Measurements from ENCODE around the gene GUCA2B. TPM values are rescaled to one million over a fixed set of nuclear protein-coding genes. Genes with fewer than 3 reads are reported as not detected.

The GUCA2B gene
- total RNA-seq, 2 experiments from 2014 or later: not detected

DNA sequence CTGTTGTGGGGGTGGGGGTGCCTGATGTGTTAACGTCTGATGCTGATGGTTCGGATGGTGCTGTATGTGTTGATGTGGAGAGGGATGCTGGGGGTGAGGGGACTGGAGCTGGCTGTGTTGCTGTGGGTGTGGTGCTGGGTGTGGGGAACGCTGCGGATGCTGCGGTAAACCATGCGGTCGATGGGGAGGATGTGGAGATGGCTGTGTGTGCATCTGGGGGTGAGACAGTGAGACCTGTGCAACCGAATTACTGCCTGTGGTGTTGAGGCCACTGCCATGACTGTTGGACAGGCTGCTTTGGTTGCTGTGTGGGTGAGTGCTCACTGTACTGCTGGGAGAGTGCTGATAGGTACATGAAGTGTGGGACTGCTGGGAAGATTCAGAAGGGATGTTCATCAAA is 38.1 kb downstream of the GUCA2B start:
- H3K79me2 ChIP-seq (ENCODE audit: insufficient read depth, low read depth, low read length): no peaks in the 10 kb centered on the region
- ChIA-PET CTCF (ENCODE audit: unreplicated experiment) (no interaction called here), POLR2A (interaction anchor here (0.6 kb wide), 1 partner anchor 109 kb away, joined by 4 read pairs; no protein-coding TSS in a partner anchor)
- no peak overlapping the region for H3K4me3 ChIP-seq (ENCODE audit: low read depth, low read length, poor library complexity, severe bottlenecking)
- H3K36me3 ChIP-seq (ENCODE audit: insufficient read depth, low read length): peaks cover 79% of the 10 kb centered on the region
- intact Hi-C loops (cut with micrococcal nuclease; ENCODE audit: unreplicated experiment): no loop called here
- no peak for DNase-seq (ENCODE audit: low spot score)
- TF ChIP-seq EZH2phosphoT487 (IDR thresholded peaks at IDR 0.05; ENCODE audit: borderline replicate concordance, low read depth, low read length): no peak
- TF ChIP-seq, protein P1, sequence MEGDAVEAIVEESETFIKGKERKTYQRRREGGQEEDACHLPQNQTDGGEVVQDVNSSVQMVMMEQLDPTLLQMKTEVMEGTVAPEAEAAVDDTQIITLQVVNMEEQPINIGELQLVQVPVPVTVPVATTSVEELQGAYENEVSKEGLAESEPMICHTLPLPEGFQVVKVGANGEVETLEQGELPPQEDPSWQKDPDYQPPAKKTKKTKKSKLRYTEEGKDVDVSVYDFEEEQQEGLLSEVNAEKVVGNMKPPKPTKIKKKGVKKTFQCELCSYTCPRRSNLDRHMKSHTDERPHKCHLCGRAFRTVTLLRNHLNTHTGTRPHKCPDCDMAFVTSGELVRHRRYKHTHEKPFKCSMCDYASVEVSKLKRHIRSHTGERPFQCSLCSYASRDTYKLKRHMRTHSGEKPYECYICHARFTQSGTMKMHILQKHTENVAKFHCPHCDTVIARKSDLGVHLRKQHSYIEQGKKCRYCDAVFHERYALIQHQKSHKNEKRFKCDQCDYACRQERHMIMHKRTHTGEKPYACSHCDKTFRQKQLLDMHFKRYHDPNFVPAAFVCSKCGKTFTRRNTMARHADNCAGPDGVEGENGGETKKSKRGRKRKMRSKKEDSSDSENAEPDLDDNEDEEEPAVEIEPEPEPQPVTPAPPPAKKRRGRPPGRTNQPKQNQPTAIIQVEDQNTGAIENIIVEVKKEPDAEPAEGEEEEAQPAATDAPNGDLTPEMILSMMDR (conservative IDR thresholded peaks at IDR 0.05; ENCODE audit: low read length): no peak
- no peaks in the 10 kb centered on the region for H3K9me2 ChIP-seq (ENCODE audit: insufficient read depth, low read length)
- H3K27ac ChIP-seq (ENCODE audit: low read depth, low read length, poor library complexity, severe bottlenecking): no peak overlapping the region
- no peak overlapping the region for H2AFZ ChIP-seq (ENCODE audit: low read length)
- no peak overlapping the region for H3K4me2 ChIP-seq (ENCODE audit: low read length)
- H3K4me1 ChIP-seq (ENCODE audit: insufficient read depth, low read length, poor library complexity, severe bottlenecking): no peaks in the 10 kb centered on the region
- no peaks in the 10 kb centered on the region for H4K20me1 ChIP-seq (ENCODE audit: insufficient read depth, low read length)
- BruUV-seq (replicated peaks): no TSS peak
- H3K9me3 ChIP-seq (ENCODE audit: low read length): no peaks in the 10 kb centered on the region

DNA sequence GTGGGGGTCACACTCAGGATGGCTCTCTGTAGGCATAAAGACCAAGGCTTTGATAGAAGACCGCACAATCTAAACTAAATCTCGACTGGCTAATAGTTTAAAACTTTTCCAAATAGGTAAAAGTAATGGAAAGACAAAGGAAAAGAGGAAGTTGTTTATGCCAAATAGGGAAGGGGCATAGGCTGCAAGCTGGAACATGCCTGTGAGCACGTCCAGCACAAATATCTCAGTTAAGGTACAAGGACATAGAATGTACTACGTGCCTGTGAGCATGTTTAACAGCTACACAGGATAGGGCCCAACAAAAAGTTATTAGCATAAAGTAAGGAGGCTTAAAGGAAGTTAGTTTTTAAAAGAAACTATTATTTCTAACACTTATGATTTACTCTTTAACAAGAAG is 38.9 kb downstream of the GUCA2B start:
- no peak overlapping the region for H3K27ac ChIP-seq (ENCODE audit: low read depth, low read length, poor library complexity, severe bottlenecking)
- TF ChIP-seq, protein P1 (conservative IDR thresholded peaks at IDR 0.05; ENCODE audit: low read length): no peak
- no peak for TF ChIP-seq EZH2phosphoT487 (IDR thresholded peaks at IDR 0.05; ENCODE audit: borderline replicate concordance, low read depth, low read length)
- H3K9me2 ChIP-seq (ENCODE audit: insufficient read depth, low read length): no peaks in the 10 kb centered on the region
- no peak overlapping the region for H3K4me3 ChIP-seq (ENCODE audit: low read depth, low read length, poor library complexity, severe bottlenecking)
- peaks cover 80% of the 10 kb centered on the region for H3K36me3 ChIP-seq (ENCODE audit: insufficient read depth, low read length)
- H3K9me3 ChIP-seq (ENCODE audit: low read length): no peaks in the 10 kb centered on the region
- POLR2A ChIA-PET: interaction anchor here (1.3 kb wide), 1 partner anchor 10 kb away, joined by 3 read pairs; no protein-coding TSS in a partner anchor
- DNase-seq (ENCODE audit: low spot score): no peak
- H3K4me1 ChIP-seq (ENCODE audit: insufficient read depth, low read length, poor library complexity, severe bottlenecking): no peaks in the 10 kb centered on the region
- H2AFZ ChIP-seq (ENCODE audit: low read length): no peak overlapping the region
- no peak overlapping the region for H3K4me2 ChIP-seq (ENCODE audit: low read length)
- H4K20me1 ChIP-seq (ENCODE audit: insufficient read depth, low read length): no peaks in the 10 kb centered on the region
- intact Hi-C loops (cut with micrococcal nuclease; ENCODE audit: unreplicated experiment): no loop called here
- no peaks in the 10 kb centered on the region for H3K79me2 ChIP-seq (ENCODE audit: insufficient read depth, low read depth, low read length)
- CTCF ChIA-PET (ENCODE audit: unreplicated experiment): no interaction called here
- BruUV-seq (replicated peaks): no TSS peak

DNA sequence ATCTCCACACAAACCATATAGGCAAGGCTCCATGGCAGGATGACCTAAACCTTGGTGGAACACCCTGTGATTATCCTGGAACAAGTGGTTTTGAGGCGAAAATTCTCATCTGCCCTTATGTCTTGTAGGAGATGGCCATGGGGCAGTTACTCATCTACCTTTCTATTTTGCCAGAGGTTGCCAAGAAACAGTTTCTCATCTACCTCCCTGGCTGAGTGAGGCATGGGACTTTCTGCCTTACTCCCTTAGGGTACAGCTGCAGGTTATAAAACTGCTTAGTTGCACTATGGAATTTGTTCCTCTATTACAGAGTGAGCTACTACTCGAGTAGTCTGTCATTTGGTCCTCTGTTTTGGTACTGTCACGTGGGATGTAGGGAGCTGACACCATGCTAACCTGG is 42.6 kb downstream of the GUCA2B start:
- no peak for TF ChIP-seq EZH2phosphoT487 (IDR thresholded peaks at IDR 0.05; ENCODE audit: borderline replicate concordance, low read depth, low read length)
- TF ChIP-seq, protein P1 (conservative IDR thresholded peaks at IDR 0.05; ENCODE audit: low read length): no peak
- H3K4me3 ChIP-seq (ENCODE audit: low read depth, low read length, poor library complexity, severe bottlenecking): no peak overlapping the region

More for the DNA sequence above, 42.6 kb downstream of the GUCA2B start:
- Histone ChIP-seq H3K9me3 (ENCODE audit: low read length) (no peaks in the 10 kb centered on the region), H3K4me1 (ENCODE audit: insufficient read depth, low read length, poor library complexity, severe bottlenecking) (no peaks in the 10 kb centered on the region), H3K36me3 (ENCODE audit: insufficient read depth, low read length) (peaks cover 67% of the 10 kb centered on the region), H4K20me1 (ENCODE audit: insufficient read depth, low read length) (no peaks in the 10 kb centered on the region), H3K79me2 (ENCODE audit: insufficient read depth, low read depth, low read length) (no peaks in the 10 kb centered on the region), H3K9me2 (ENCODE audit: insufficient read depth, low read length) (no peaks in the 10 kb centered on the region), H2AFZ (ENCODE audit: low read length) (no peak overlapping the region), H3K4me2 (ENCODE audit: low read length) (no peak overlapping the region), H3K27ac (ENCODE audit: low read depth, low read length, poor library complexity, severe bottlenecking) (no peak overlapping the region)
- intact Hi-C loops (cut with micrococcal nuclease; ENCODE audit: unreplicated experiment): no loop called here
- ChIA-PET POLR2A (interaction anchor here (0.7 kb wide), 1 partner anchor 23 kb away, joined by 3 read pairs; no protein-coding TSS in a partner anchor), CTCF (ENCODE audit: unreplicated experiment) (no interaction called here)
- no peak for DNase-seq (ENCODE audit: low spot score)
- BruUV-seq (replicated peaks): no TSS peak
